Stimulated activated naive CD8-positive, alpha-beta T cell treated with anti-CD3 and anti-CD28 coated beads, Interleukin-15, Interleukin-2, amounts not matched to agents 100 ng/mL and 50 ng/mL, for 24 hours (primary cell): Measurements from ENCODE around the gene ADAM10.
A peak's percentile ranks its signal among the peaks of the same experiment; 100 is the strongest.

Experiments used
- H3K27ac Mint-ChIP-seq: one replicate; pipeline ENCODE4 v1.8.0; 2021; ENCODE audit warnings: mild to moderate bottlenecking, mixed read lengths
- H3K27me3 Mint-ChIP-seq: one replicate; pipeline ENCODE4 v1.8.0; 2021; ENCODE audit warnings: mixed read lengths
- H3K36me3 Mint-ChIP-seq: one replicate; pipeline ENCODE4 v1.8.0; 2021; ENCODE audit warnings: low read depth, mixed read lengths
- H3K4me1 Mint-ChIP-seq: one replicate; pipeline ENCODE4 v1.8.0; 2021; ENCODE audit warnings: low read depth, mixed read lengths
- H3K4me3 Mint-ChIP-seq: one replicate; pipeline ENCODE4 v1.8.0; 2021; ENCODE audit warnings: mild to moderate bottlenecking, mixed read lengths
- H3K9me3 Mint-ChIP-seq: one replicate; pipeline ENCODE4 v1.8.0; 2021; ENCODE audit warnings: mixed read lengths

The ADAM10 gene

GRCh38 chr15:58549013-58549784, 200.3 kb downstream of the ADAM10 start:
- Mint-ChIP-seq H3K9me3 (no peaks in the 10 kb centered on the region), H3K36me3 (peaks cover 5% of the 10 kb centered on the region), H3K27ac (no peak overlapping the region), H3K4me3 (no peak overlapping the region), H3K4me1 (peaks cover 46% of the 10 kb centered on the region), H3K27me3 (no peaks in the 10 kb centered on the region)

GRCh38 chr15:58548308-58549012, 201.0 kb downstream of the ADAM10 start:
- H3K9me3 Mint-ChIP-seq, result no peaks in the 10 kb centered on the region
- H3K27me3 Mint-ChIP-seq, result no peaks in the 10 kb centered on the region
- peaks cover 46% of the 10 kb centered on the region for H3K4me1 Mint-ChIP-seq
- H3K27ac Mint-ChIP-seq, result no peak overlapping the region
- H3K36me3 Mint-ChIP-seq, result peaks cover 5% of the 10 kb centered on the region
- no peak overlapping the region for H3K4me3 Mint-ChIP-seq

GRCh38 chr15:58547628-58548307, 201.7 kb downstream of the ADAM10 start:
- Mint-ChIP-seq H3K27me3 (no peaks in the 10 kb centered on the region), H3K4me3 (no peak overlapping the region), H3K27ac (no peak overlapping the region), H3K4me1 (peaks cover 46% of the 10 kb centered on the region), H3K36me3 (peaks cover 5% of the 10 kb centered on the region), H3K9me3 (no peaks in the 10 kb centered on the region)

GRCh38 chr15:58546635-58547627, 202.6 kb downstream of the ADAM10 start:
- Mint-ChIP-seq H3K4me3 (no peak overlapping the region), H3K36me3 (peaks cover 5% of the 10 kb centered on the region), H3K27ac (peak overlapping the region; percentile 77), H3K9me3 (no peaks in the 10 kb centered on the region), H3K27me3 (no peaks in the 10 kb centered on the region), H3K4me1 (peaks cover 42% of the 10 kb centered on the region)

- Mint-ChIP-seq H3K27ac (peak overlapping the region; percentile 77), H3K4me3 (no peak overlapping the region), H3K27me3 (no peaks in the 10 kb centered on the region), H3K4me1 (peaks cover 34% of the 10 kb centered on the region), H3K9me3 (no peaks in the 10 kb centered on the region), H3K36me3 (peaks cover 5% of the 10 kb centered on the region)
These were observed 203.4 kb downstream of the ADAM10 start for GRCh38 chr15:58546066-58546591.

GRCh38 chr15:58545307-58546065, 204.0 kb downstream of the ADAM10 start:
- no peaks in the 10 kb centered on the region for H3K9me3 Mint-ChIP-seq
- H3K27me3 Mint-ChIP-seq, result no peaks in the 10 kb centered on the region
- peaks cover 5% of the 10 kb centered on the region for H3K36me3 Mint-ChIP-seq
- H3K4me3 Mint-ChIP-seq, result no peak overlapping the region
- peaks cover 30% of the 10 kb centered on the region for H3K4me1 Mint-ChIP-seq
- H3K27ac Mint-ChIP-seq, result peak overlapping the region; percentile 89

GRCh38 chr15:58544756-58545155, 204.8 kb downstream of the ADAM10 start:
- no peak overlapping the region for H3K4me3 Mint-ChIP-seq
- peak overlapping the region; percentile 89 for H3K27ac Mint-ChIP-seq
- no peaks in the 10 kb centered on the region for H3K27me3 Mint-ChIP-seq
- H3K9me3 Mint-ChIP-seq, result no peaks in the 10 kb centered on the region
- peaks cover 5% of the 10 kb centered on the region for H3K36me3 Mint-ChIP-seq
- peaks cover 25% of the 10 kb centered on the region for H3K4me1 Mint-ChIP-seq

- Mint-ChIP-seq H3K4me3 (no peak overlapping the region), H3K4me1 (peaks cover 25% of the 10 kb centered on the region), H3K36me3 (peaks cover 5% of the 10 kb centered on the region), H3K9me3 (no peaks in the 10 kb centered on the region), H3K27me3 (no peaks in the 10 kb centered on the region), H3K27ac (no peak overlapping the region)
These were observed 205.7 kb downstream of the ADAM10 start for GRCh38 chr15:58543664-58544335.

GRCh38 chr15:58541410-58542087, 208.0 kb downstream of the ADAM10 start:
- H3K4me3 Mint-ChIP-seq, result no peak overlapping the region
- H3K4me1 Mint-ChIP-seq, result peaks cover 20% of the 10 kb centered on the region
- no peaks in the 10 kb centered on the region for H3K9me3 Mint-ChIP-seq
- H3K27me3 Mint-ChIP-seq, result no peaks in the 10 kb centered on the region
- no peak overlapping the region for H3K27ac Mint-ChIP-seq
- peaks cover 3% of the 10 kb centered on the region for H3K36me3 Mint-ChIP-seq

GRCh38 chr15:58539548-58539947, 210.0 kb downstream of the ADAM10 start:
- H3K27me3 Mint-ChIP-seq, result no peaks in the 10 kb centered on the region
- H3K9me3 Mint-ChIP-seq, result no peaks in the 10 kb centered on the region
- peaks cover 1% of the 10 kb centered on the region for H3K4me1 Mint-ChIP-seq
- H3K27ac Mint-ChIP-seq, result no peak overlapping the region
- H3K4me3 Mint-ChIP-seq, result no peak overlapping the region
- no peaks in the 10 kb centered on the region for H3K36me3 Mint-ChIP-seq

- Mint-ChIP-seq H3K4me3 (no peak overlapping the region), H3K9me3 (no peaks in the 10 kb centered on the region), H3K27me3 (no peaks in the 10 kb centered on the region), H3K4me1 (no peaks in the 10 kb centered on the region), H3K36me3 (no peaks in the 10 kb centered on the region), H3K27ac (no peak overlapping the region)
These were observed 210.6 kb downstream of the ADAM10 start for GRCh38 chr15:58538901-58539300.
